Measurements from ENCODE around the gene DICER1.

- TF ChIP-seq, protein P1, sequence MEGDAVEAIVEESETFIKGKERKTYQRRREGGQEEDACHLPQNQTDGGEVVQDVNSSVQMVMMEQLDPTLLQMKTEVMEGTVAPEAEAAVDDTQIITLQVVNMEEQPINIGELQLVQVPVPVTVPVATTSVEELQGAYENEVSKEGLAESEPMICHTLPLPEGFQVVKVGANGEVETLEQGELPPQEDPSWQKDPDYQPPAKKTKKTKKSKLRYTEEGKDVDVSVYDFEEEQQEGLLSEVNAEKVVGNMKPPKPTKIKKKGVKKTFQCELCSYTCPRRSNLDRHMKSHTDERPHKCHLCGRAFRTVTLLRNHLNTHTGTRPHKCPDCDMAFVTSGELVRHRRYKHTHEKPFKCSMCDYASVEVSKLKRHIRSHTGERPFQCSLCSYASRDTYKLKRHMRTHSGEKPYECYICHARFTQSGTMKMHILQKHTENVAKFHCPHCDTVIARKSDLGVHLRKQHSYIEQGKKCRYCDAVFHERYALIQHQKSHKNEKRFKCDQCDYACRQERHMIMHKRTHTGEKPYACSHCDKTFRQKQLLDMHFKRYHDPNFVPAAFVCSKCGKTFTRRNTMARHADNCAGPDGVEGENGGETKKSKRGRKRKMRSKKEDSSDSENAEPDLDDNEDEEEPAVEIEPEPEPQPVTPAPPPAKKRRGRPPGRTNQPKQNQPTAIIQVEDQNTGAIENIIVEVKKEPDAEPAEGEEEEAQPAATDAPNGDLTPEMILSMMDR (IDR thresholded peaks at IDR 0.05), result no peak
- TF ChIP-seq MYC (IDR thresholded peaks at IDR 0.05; ENCODE audit: borderline replicate concordance, low read length) (no peak), HOXB13 (CRISPR knock-in tag; IDR thresholded peaks at IDR 0.05; ENCODE audit: low read depth) (no peak)
- TF ChIP-seq, protein P2, sequence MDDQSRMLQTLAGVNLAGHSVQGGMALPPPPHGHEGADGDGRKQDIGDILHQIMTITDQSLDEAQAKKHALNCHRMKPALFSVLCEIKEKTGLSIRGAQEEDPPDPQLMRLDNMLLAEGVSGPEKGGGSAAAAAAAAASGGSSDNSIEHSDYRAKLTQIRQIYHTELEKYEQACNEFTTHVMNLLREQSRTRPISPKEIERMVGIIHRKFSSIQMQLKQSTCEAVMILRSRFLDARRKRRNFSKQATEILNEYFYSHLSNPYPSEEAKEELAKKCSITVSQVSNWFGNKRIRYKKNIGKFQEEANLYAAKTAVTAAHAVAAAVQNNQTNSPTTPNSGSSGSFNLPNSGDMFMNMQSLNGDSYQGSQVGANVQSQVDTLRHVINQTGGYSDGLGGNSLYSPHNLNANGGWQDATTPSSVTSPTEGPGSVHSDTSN (IDR thresholded peaks at IDR 0.05), result no peak
These were observed 33.5 kb upstream of the DICER1 start for GRCh38 chr14:95190857-95191256.

Data from A549 (cell line).